Stimulated activated naive CD4-positive, alpha-beta T cell treated with Interleukin-2 at 50 U/mL for 16 hours (primary cell): ENCODE data around the gene DOCK4.
"Not testable (repeated sequence)": the region's sequence is repeated elsewhere in the genome, so short reads cannot be mapped to it uniquely, and the experiment has no call there.

Experiments
- DNase-seq: peaks from one replicate; lab custom pipeline; 2025; lab: John Stamatoyannopoulos, UW

The DOCK4 gene

DNA sequence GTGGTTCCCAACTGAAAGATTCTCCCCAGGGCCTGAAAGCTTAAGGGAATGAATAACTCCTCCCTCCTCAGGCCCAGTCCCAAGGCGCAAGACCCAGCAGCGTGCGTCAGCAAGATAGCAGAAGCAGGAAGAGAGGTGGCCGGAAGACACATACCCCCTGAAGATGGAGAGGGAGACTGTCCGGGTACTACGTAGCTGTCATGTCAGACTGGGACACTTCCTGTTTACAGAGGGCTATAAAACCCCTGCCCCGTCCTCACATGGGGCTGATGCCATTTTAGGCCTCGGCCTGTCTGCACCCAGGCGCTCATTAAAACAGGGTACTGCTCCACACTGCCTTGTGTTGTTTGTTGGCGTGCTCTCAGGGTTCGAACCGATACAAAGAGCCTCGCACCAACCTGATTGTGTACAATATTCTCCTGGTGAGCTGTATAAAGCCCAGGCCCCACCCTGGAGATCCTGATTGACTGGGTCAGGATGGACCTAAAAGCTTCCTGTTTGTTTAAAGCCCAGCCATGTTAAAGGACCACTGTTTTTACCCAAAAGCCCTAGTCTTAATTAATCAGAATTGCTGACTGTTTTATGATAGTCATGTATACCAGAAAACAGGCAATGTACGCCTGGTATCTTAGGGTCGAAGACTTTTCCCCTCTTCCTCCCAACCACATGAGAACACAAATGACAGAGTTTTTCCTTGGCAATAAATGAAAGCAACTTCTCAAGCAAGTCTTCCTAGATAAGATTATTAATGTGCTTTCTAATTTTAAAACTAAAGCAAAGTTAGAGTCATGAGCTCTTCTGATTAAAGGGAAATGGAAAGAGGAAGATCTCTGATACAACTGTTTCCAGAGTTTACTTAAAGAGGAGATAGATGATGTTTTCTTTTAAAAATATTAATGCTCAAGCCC lies 251.5 kb downstream of the DOCK4 start:
- DNase-seq: no peak

DNA sequence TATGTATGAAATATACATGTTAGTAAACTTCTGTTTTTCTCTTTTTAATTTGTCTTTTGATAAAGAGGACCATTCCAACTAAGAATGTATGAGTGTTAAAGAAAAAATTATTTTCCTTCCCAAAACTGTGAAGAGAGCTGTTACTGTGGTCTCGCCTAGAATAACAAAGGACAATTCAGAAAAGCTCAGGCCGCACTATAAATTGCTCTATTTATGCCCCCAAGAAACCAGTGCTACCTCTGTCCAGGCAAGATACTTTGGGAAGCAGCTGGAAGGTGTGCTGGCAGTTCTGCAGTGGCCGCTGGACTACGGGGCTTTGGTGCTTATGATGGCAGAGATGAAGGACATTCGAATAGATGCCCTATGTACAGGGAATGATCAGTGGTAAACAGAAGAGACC lies 252.1 kb downstream of the DOCK4 start:
- DNase-seq: no peak

DNA sequence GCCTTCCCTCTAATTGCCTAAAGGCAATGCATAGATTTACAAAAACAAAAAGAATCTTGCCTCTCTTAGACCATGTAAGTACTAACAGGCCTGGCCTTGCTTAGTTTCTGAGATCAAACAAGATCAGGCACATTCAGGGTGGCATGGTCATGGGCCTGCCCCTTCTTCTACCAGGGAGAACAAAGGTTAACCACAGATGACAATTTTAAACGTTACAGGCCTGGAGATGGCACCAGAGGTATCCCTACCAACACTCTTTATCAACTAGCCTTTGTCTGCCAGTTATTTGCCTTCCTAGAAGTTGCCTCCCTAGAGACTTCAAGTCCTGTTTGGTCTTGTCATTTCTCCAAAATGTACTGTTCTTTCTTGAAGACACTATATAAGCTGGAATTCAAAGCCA lies 252.6 kb downstream of the DOCK4 start:
- no peak for DNase-seq

DNA sequence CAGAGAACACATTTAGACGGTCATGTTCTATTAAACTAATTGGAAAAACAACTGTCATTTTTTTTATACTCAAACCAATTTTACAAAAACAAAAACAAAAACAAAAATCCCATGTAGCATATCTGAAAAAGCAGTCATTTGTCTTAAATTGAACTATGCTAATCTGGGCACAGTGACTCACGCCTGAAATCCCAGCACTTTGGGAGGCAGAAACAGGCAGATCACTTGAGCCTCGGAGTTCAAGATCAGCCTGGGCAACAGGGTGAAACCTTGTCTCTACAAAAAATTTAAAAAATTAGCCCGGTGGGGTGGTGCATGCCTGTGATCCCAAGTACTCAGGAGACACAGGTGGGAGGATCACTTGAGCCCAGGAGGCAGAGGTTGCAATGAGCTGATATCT lies 253.4 kb downstream of the DOCK4 start:
- DNase-seq: no peak

DNA sequence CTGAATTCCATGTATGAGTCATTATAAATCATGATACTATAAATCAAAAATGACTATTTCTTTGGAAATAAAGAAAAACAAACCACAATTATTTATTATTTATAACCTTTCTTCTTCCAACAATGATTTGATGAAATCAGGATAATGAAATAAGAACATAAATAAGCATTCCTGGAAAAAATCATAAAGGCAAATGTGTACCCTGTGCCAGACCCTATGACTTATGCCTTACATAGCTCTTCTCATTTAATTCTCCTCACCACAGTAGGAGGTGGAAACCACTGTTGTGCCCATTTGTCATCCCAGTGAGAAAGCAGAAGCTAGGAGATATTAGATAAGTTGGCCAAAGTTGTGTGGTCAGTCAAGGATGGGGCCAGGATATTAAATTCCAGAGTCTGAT lies 255.1 kb downstream of the DOCK4 start:
- no peak for DNase-seq

DNA sequence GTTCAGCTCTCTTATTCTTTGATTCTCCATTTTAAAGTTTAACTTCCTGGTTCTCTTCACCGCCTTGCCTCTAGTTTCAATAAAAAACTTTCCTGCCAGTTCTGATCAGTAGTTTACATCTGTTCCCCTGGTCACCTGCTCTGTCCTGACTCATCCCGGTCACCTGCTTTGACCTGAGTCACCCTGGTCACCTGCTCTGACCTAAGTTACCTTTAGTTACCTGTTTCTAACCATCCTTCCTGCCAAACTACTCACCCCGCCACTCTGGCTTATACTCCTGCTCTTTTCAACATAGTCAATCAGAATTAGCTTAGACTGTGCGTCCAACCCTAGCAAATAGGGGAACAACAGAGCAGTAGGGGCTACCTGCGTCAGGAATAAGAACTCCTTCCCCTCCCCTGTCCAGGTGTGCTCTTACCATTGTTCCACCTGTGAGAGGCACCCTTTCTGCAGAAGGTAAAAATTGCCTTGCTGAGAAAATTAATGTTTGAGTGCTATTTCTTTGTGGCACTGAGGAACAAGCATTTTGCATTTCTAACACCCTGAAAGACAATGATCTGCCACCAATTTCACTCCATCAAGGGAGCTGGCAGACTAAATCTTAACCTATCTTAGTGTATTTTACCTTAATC lies 263.6 kb downstream of the DOCK4 start:
- DNase-seq: no peak

DNA sequence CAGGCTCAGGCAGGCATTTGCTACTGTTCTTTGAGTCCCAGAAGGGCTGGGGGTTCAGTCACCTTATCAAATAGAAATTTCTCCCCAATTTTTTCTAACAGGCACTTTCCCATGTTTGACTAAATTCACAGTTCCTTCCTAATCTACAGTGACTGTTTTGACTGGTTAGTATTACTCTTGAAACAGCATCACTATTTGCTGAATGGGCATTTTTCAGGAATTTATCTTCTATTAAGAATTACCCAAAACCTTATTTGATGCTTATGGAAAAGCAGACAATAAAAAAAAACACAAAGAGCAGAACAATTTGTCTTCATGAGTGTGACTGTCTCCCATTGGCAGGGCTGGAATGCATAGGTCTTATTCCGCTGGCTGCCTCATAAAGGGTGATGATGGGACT lies 269.0 kb downstream of the DOCK4 start:
- no peak for DNase-seq

DNA sequence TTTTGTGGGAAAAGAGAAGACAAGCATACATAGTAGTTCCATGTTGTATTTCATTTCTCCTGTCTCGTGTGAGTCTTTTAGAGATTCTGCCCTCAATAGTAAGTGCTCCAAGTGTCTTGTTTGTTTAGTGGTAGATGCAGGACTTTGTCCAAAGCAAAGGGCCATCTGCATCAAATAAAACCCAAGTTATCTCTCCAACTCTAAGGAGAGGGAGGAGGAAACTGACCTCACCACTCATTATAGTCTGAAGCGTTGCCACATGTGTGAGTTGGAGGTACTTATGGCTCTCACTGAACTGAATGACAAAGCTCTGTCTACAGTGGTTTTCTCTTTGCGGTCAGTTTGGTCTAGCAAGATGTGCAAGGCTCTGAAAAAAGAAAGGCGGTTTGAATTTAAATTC lies 272.6 kb downstream of the DOCK4 start:
- no peak for DNase-seq

DNA sequence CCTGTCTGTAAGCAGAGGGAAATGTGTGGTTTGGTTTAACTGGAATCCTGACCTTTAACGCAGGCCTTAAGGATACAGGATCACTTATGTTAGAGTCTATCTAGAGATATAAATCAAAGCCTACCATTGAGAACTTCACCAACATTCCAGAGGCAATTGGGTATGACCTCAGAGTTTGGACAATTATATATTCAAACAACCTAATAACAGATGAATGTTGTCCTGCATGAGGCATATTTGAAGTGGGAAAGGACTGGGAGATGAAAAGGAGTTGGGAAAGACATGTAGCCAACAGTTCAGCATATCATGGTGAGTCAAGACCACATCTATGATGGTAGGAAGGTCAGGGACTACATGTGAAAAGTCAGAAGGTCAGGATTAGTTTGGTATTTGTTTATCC lies 274.2 kb downstream of the DOCK4 start:
- no peak for DNase-seq

DNA sequence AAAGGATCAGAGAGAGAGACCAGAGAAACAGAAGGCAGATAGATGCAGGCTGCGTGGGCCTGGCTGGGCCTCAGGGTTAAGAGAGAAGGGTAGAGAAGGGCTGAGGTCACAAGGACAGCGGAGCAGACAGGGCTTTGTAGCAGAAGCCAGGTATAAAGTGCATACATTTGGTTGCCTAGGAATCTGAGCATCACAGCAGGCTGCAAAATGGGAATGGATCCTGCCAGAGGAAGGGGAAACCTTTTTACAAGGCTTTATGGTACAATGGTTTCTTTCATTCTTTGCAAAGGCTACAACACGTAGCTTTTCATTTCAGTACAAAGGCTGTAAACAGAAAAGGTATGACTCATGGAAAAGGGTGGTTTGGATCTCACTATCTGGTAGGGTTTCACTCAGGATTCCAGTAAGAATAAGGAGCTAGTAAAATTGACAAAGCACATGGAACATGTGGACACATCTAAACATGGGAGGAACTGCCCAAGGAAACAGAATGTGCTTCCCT lies 275.1 kb downstream of the DOCK4 start:
- DNase-seq: no peak

DNA sequence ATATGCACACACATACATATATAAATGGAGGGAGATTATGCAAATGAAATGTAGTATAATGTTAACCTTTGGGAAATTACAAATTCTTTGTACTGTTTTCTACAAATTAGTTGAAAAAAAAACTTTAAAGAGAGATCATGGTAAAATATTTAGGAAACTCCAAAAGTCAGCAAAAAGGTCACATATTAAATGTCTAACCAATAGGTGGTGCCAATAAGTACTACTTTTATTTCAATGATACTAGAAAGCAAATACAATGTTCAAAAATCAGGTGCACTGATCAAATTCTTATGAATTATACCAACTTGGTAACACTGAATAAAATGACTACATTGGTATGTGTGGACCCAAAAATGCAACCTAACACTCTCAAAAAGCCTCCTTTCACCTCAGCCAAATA lies 276.9 kb downstream of the DOCK4 start:
- DNase-seq: no peak

DNA sequence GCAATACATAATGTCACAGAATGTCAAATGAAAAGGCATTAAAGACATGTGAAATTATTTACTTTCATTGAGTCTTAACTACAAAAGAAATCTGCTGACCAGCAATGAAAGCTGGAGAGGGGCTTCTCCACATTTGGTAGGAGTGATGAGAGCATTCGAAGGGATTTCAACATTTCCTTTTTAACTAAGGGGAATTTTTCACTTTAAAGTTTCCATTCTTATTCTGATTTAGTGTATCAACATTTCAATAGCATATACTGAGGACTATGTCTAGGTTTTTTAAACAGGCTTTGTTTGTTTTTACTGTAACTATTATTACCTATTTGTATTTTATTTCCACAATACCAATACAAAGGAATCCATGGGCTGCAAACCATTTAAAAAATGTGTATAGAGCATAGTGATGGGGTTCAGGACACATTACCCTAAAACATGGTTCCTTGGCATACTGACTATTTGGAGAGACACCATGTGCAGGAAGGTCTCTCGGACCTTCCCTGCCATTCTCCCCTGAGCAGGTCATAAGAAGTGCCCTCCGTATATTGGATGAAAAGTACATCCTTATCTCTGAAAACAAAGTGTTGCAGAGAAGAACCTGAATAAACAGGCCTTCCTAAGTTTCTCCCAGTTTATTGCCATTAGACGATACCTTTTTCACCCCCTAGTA lies 278.7 kb downstream of the DOCK4 start:
- no peak for DNase-seq

DNA sequence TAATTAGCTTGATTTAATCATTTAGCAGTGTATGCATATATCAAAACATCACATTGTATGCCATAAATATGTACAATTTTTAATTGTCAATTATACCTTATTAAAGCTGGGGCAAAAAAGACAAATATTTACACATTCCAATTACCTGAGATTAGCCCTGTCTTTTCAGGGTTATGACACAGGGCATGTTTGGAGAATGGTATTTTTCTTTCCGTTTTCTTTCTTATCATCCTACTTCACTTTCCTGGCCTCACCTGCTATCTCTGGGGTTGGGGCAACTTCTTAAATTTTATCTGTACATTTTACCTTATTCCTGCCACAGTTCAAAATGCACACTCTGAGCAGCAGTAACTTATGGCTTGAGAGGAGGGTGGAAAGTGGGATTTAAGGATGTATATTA lies 285.9 kb downstream of the DOCK4 start:
- DNase-seq: no peak

DNA sequence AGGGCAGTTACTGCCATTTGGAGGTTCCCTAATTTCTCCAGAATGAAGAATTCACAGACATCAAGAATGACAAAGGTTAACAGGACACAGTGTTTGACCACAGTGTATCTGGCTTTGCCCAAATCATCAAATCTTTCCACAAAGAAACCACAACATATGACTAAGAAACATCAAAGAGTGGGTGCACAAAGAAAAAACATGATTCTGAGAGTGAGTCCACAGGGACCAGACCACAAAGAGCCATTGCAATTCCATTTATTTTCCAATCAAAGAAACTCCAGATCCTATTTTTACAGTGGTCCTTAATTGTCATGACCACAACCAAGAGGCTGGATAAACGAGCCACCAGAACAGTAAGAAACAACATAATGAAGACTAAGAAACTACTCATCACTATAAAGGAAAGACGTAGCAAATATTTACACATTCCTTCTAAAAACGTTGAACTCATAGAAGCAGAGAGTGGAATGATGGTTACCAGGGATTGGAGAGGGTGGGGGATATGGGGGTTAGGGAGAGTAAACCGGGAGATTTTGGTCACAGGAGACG lies 286.5 kb downstream of the DOCK4 start:
- DNase-seq: no peak

DNA sequence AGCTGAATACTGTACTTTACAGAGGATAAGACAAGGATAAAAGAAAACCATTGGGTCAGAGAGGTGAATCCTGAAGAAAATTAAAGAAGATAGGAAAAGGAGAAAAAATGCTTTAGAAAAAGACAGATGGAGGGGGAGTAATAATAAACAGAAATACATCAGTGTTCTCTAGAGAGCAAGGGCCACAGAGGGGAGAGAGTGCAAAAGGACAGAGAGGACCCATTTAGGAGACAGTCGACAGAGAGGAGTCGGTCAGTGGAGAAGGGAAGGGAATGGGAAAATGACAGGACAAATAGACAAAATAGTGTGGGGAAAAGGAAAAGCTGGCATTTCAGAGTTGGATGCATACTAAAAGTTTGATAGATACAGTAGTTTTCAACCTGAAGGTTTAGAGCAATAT lies 287.0 kb downstream of the DOCK4 start:
- DNase-seq: no peak

DNA sequence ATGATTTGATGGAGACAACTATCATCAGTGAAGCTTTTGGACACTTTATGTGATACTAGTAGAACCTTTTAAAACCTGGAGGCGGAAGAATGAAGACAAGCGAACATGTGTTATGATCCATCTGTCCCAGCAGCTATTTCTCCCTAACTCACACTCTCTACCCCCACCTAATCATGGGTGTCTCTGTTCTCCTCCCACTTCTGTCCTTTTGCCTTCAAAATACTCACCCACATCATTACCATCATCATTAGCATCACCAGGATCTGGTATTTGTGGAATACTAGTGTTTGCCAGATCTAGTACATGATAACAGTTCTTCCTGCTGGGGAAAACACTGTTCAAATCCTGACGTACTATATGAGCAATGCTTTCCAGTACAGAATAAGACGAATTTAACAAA lies 287.7 kb downstream of the DOCK4 start:
- no peak for DNase-seq

DNA sequence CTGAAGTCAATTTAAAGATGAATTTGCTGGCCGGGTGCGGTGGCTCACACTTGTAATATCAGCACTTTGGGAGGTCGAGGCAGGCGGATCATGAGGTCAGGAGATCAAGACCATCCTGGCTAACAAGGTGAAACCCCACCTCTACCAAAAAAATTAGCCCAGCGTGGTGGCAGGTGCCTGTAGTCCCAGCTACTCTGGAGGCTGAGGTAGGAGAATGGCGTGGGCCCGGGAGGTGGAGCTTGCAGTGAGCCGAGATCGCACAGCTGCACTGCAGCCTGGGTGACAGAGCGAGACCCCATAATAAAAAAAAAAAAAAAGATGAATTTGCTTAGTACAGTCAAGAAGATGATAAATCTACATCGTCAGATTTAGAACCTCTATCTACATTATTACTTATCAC lies 288.8 kb downstream of the DOCK4 start:
- not testable (repeated sequence) for DNase-seq

DNA sequence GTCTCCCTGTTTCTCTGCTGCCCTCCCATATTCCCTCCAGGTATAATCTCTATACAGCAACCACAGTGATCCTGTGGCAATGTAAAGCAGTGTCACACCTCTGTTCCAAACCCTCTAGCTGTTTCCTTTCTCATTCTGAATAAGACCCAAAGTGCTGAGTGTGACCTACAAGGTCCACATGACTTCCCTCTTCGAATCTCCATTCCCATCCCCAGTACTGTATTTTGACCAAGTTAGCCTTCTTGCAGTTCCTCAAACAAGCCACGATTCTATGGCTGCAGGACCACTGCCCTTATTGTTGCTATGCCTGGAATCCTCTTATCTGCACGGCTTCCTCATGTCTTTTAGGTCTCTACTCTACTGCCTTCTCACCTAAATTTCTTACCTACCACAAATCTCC lies 291.9 kb downstream of the DOCK4 start:
- no peak for DNase-seq

DNA sequence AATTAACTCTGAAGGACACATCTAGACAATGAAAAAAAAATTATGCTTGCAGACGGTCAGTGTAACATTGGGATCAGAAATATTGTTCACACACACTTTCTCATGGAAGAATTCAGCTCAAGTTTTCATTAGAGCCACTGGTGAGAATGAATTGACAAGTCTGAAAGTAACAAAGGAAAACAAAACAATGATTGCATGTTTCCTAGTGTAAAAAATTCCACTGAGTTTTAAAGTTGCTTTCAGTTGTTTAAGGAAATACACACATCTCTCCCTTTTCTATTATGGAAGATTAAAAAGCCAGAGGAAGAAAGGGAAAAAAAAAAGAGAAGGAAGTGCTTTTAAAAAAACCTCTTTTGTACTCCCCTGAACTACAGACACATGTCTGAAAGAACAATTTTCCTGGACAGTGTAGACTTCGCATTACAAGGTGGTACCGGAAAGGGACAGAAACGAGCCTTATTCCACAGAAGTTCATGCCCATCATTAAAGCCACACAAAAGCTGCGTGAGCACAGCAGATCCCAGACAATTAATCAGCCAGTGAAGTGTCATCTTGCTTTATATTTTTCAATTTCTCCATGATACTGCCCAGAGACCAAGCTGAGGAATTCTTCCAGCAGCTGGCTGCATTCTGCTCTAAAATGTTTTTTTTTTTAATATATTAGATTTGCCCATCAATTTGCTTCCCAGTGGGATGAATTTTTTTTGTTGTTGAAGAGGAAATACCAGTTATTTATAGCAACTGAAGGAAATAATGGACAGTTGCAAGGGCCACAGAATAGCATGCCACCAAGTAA lies 294.8 kb downstream of the DOCK4 start:
- DNase-seq: no peak

DNA sequence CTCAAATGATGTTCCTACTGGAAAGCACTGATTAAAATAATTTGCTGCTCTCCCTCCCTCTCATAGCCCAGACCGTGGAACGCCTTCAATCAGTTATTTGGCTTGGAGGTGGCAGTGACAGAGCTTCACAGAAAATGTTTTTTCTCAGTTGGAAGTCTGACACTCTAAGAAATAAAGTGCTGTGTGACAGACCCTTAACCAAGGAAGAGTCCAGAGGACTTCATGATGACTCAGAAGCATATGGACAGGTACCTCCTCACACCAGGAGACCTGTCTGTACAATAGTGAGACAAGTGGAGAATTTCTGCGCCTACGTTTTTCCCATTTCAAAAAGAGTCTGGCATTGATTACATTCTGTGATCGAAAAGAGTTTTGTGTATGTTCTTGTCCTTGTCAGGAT lies 295.5 kb downstream of the DOCK4 start:
- DNase-seq: no peak

DNA sequence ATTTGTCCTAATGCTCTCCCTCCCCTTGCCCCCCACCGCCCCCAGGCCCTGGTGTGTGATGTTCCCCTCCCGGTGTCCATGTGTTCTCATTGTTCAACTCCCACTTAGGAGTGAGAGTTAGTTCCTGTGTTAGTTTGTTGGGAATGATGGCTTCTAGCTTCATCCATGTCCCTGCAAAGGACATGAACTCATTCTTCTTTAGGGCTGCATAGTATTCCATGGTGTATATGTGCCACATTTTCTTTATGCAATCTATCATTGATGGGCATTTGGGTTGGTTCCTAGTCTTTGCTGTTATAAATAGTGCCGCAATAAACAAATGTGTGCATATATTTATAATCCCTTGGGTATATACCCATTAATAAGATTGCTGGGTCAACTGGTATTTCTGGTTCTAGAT lies 297.5 kb downstream of the DOCK4 start:
- DNase-seq: not testable (repeated sequence)

DNA sequence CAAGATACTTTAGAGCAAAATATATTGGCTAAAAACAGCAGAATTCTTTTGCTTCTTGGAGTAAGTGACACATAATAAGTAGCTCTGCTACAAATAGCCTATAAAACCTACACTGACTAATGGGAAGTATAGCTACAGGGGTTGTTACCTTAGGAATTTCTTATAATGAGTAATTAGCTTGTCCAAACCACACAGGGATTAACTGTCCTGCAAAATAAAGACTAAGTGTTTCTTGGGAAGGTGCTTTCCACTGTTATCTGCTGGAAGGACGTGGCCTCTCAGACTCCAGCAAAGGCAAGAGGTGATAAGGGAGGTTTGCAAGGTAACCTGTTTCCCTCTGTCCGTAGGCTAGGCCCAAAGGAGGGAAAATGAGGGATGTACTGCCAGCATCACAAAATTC lies 302.4 kb downstream of the DOCK4 start:
- DNase-seq: no peak
